BLaER1 (cell line): ENCODE data around the gene CXCL5.
"Not testable (repeated sequence)": the region's sequence is repeated elsewhere in the genome, so short reads cannot be mapped to it uniquely, and the experiment has no call there.

ENCODE experiments used
- H3K27ac ChIP-seq: shearing (Covaris generic); formaldehyde crosslinking; 2 replicates; pipeline ENCODE4 v1.8.1; 2022
- H3K27me3 ChIP-seq: shearing (Covaris generic); formaldehyde crosslinking; 2 replicates; pipeline ENCODE4 v1.8.1; 2022
- H3K36me3 ChIP-seq: shearing (Covaris generic); formaldehyde crosslinking; 2 replicates; pipeline ENCODE4 v1.8.1; 2022
- H3K4me1 ChIP-seq: shearing (Covaris generic); formaldehyde crosslinking; 2 replicates; pipeline ENCODE4 v1.8.1; 2022
- H3K4me2 ChIP-seq: shearing (Covaris generic); formaldehyde crosslinking; 2 replicates; pipeline ENCODE4 v1.8.1; 2022
- H3K4me3 ChIP-seq: shearing (Covaris generic); formaldehyde crosslinking; 2 replicates; pipeline ENCODE4 v1.8.1; 2022
- H3K9ac ChIP-seq: shearing (Covaris generic); formaldehyde crosslinking; 2 replicates; pipeline ENCODE4 v1.8.1; 2022
- H3K9me3 ChIP-seq: shearing (Covaris generic); formaldehyde crosslinking; 2 replicates; pipeline ENCODE4 v1.8.1; 2022
- H4K20me1 ChIP-seq: shearing (Covaris generic); formaldehyde crosslinking; 2 replicates; pipeline ENCODE4 v1.8.1; 2022
- Cebpa-rat ChIP-seq: shearing (Covaris generic); IDR thresholded peaks from 2 replicates; pipeline ENCODE4 v1.8.1; 2022

Gene CXCL5

DNA sequence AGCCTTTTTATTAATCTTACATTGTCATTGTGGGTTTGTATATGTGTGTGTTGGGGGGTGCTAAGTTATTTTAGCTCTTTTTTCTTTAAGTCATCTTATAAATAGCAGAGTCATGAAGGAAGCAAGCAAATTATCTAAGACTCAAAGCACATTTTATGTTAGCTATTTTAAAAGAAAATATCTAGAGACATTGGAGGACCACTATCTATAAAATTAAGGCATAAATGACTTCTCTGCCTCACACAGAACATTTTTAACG is 6.8 kb downstream of the CXCL5 start:
- no peak overlapping the region for H3K27ac ChIP-seq
- H3K4me1 ChIP-seq: no peaks in the 10 kb centered on the region
- TF ChIP-seq Cebpa-rat: no peak
- H3K9me3 ChIP-seq: no peaks in the 10 kb centered on the region
- no peak overlapping the region for H3K4me2 ChIP-seq
- no peak overlapping the region for H3K4me3 ChIP-seq
- H4K20me1 ChIP-seq: no peaks in the 10 kb centered on the region
- no peaks in the 10 kb centered on the region for H3K36me3 ChIP-seq
- no peak overlapping the region for H3K9ac ChIP-seq
- no peaks in the 10 kb centered on the region for H3K27me3 ChIP-seq

DNA sequence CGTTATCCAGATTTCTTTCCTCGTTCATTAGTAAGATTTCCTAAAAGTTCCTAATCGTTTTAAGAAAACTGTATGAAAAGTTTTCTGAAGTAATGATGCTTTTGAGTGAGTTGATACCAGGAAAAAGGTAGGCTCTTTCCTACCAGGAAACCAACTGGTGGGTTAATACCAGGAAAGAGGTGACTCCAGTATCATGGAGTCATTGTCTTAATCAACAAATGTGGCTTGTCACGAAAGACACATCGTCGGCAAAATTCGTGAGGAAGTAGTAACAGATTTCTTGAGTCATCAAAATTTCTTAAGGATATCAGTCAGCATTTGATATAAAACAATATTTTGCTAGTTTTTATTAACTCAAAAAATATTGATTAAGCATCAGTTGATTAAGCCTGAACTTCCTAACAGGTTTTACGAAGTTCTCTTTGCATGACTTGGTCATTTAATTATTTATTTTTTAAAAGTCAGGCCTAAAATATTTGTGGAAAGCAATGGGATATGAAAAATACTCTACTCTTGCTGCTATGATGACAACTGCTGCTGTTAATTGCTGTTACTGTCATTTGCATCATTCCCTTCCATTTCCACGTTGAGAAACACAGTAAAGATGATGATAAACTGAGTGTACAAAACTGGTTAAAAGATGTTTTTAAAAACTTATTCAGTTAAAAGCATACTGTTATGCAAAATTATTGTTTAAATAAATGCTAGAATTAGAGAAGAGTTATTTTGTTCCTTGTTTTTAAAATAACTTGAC is 7.3 kb downstream of the CXCL5 start:
- no peaks in the 10 kb centered on the region for H3K4me1 ChIP-seq
- H3K9ac ChIP-seq: no peak overlapping the region
- no peak overlapping the region for H3K27ac ChIP-seq
- H3K4me2 ChIP-seq: no peak overlapping the region
- no peak overlapping the region for H3K4me3 ChIP-seq
- H4K20me1 ChIP-seq: no peaks in the 10 kb centered on the region
- TF ChIP-seq Cebpa-rat: no peak
- no peaks in the 10 kb centered on the region for H3K27me3 ChIP-seq
- no peaks in the 10 kb centered on the region for H3K36me3 ChIP-seq
- no peaks in the 10 kb centered on the region for H3K9me3 ChIP-seq

DNA sequence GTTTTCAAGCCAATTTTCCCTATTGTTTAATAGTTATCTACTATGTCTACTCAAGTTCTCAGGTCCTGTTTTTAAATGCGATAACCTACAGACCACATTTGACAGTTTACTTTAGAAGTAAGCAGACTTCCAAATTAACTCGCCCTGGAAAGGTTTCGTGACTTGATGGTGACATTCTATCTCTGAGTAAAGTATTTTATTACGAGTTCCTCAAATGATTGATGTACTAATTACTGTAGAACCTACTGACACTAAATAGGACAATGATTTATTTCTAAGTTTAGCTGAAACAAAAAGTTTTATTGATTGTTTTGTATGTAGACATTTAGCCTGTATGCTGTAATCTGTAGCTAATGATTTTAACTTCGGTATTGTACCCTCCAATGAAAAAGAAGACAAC is 8.5 kb downstream of the CXCL5 start:
- no peak overlapping the region for H3K9ac ChIP-seq
- no peaks in the 10 kb centered on the region for H4K20me1 ChIP-seq
- no peaks in the 10 kb centered on the region for H3K27me3 ChIP-seq
- TF ChIP-seq Cebpa-rat: no peak
- no peaks in the 10 kb centered on the region for H3K4me1 ChIP-seq
- H3K4me2 ChIP-seq: no peak overlapping the region
- H3K36me3 ChIP-seq: no peaks in the 10 kb centered on the region
- H3K9me3 ChIP-seq: no peaks in the 10 kb centered on the region
- H3K27ac ChIP-seq: no peak overlapping the region
- H3K4me3 ChIP-seq: no peak overlapping the region

DNA sequence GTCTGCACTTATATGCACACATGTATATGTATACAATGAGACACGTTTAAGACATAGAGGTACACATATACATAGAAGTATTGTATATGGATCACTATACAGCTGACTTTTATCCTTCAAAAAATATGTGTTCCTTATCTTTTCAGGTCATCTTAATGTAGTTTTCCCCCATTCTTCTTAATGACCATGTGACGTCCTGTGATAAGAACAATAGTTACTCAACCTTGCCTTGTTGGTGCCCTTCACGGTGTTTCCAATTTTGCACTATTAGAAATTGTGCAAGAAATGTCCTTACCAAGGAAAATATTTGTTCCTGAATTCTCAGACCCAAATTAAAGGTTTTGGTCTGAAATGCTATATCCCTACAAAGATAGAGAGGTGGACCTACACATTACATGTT is 9.4 kb downstream of the CXCL5 start:
- H3K9me3 ChIP-seq: no peaks in the 10 kb centered on the region
- H3K27ac ChIP-seq: no peak overlapping the region
- H3K36me3 ChIP-seq: no peaks in the 10 kb centered on the region
- no peaks in the 10 kb centered on the region for H3K4me1 ChIP-seq
- no peaks in the 10 kb centered on the region for H4K20me1 ChIP-seq
- no peak overlapping the region for H3K9ac ChIP-seq
- TF ChIP-seq Cebpa-rat: no peak
- no peaks in the 10 kb centered on the region for H3K27me3 ChIP-seq
- no peak overlapping the region for H3K4me3 ChIP-seq
- H3K4me2 ChIP-seq: no peak overlapping the region

DNA sequence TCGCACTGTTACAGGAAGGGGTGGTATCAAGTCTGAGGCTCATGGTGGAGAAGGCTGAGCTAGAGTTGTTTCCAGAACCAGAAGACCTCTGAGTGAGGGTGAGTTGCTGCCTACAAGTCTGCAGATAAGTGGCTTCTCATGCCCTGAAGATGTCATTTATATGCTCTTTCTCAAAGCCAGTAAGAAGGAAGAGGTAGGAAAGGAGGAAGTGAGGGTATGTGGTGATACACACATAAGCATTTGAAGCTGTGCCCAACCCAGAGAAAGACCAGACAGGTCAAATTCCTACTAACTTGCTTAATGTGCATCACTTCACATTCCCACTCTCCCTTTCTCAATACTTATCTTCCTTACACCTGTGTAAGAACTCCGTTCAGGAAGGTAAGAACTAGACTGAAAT is 10.4 kb downstream of the CXCL5 start, which contains the start of gene PPBP:
PPBP (minus strand) TSS at position 130 of the 400 bp plus-strand sequence; CDS start at position 43, 87 bp downstream.
- Histone ChIP-seq H3K9ac (no peak within 1 kb of the TSS), H3K27me3 (no peaks in the 10 kb centered on the region), H3K36me3 (no peaks in the 10 kb centered on the region), H3K27ac (no peak within 1 kb of the TSS), H3K4me3 (no peak within 1 kb of the TSS), H4K20me1 (no peaks in the 10 kb centered on the region), H3K9me3 (no peaks in the 10 kb centered on the region), H3K4me1 (no peaks in the 10 kb centered on the region), H3K4me2 (no peak within 1 kb of the TSS)
- no peak for TF ChIP-seq Cebpa-rat

DNA sequence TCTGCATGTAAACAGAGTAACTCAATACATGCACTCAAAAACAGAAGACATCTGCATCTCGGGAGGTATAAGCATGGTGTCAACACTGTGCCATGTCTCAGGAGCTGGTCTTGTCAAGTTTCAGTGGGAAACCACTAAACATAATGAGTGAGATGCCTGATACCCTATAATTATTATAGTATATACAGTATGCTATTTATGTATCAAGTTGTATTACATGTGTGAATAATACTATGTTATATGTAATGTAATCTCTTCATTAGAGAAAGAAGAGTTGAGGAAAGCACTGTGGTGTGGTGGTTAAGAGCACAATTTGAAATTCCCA is 13.0 kb downstream of the CXCL5 start:
- no peaks in the 10 kb centered on the region for H3K4me1 ChIP-seq
- no peak overlapping the region for H3K9ac ChIP-seq
- H3K4me3 ChIP-seq: no peak overlapping the region
- H3K36me3 ChIP-seq: no peaks in the 10 kb centered on the region
- H3K4me2 ChIP-seq: no peak overlapping the region
- H3K27ac ChIP-seq: no peak overlapping the region
- TF ChIP-seq Cebpa-rat: no peak
- no peaks in the 10 kb centered on the region for H3K9me3 ChIP-seq
- no peaks in the 10 kb centered on the region for H3K27me3 ChIP-seq
- no peaks in the 10 kb centered on the region for H4K20me1 ChIP-seq

DNA sequence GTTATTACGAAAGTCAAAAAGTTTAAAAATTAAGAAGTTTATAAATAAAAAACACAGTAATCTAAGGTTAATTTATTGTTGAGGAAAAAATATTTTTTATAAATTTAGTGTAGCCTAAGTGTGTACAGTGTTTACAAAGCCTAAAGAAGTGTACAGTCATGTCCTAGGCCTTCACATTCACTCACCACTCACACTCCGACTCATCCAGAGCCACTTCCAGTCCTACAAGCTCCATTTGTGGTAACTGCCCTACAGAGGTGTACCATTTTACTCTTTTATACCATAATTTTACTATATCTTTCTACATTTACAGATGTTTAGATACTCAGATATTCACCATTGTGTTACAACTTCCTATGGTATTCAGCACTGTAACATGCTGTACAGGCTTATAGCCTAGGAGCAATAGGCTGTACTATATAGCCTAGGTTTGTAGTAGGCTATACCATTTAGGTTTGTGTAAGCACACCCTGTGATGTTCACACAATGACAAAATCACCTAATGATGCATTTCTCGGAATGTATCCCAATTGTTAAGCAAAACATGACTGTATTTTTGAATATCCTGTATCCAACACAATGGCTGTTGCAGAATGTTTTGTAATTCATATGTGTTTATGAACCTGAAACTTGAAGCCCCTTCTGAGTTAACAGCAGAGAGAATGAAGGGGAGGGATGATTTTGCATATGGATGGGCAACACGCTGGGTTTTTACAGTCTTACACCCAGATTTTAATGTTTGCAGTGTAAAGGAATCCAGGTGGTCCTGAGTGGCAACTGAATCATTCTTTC is 13.5 kb downstream of the CXCL5 start:
- TF ChIP-seq Cebpa-rat: no peak
- H3K4me2 ChIP-seq: no peak overlapping the region
- H4K20me1 ChIP-seq: no peaks in the 10 kb centered on the region
- H3K4me3 ChIP-seq: no peak overlapping the region
- H3K9ac ChIP-seq: no peak overlapping the region
- no peaks in the 10 kb centered on the region for H3K36me3 ChIP-seq
- H3K27me3 ChIP-seq: no peaks in the 10 kb centered on the region
- H3K4me1 ChIP-seq: no peaks in the 10 kb centered on the region
- H3K9me3 ChIP-seq: no peaks in the 10 kb centered on the region
- no peak overlapping the region for H3K27ac ChIP-seq

DNA sequence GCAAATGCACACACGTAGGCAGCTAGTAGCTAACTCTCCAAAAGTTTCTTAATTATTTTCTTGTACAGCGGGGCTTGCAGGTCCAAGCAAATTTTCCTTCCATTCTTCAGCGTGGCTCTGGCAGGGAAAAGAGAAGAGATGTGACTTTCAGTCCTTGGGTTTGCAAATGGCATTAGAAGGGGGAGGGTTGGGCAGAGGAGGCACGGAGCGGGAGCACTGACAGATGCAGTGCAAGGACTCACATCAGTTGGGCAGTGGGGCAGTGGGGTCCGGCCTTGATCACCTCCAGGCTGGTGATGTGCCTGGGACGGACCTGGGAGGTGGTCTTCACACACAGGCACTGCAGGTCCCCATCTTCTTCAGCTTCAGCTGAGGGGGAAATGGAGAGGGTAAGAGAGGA is 17.3 kb downstream of the CXCL5 start:
- H3K4me2 ChIP-seq, H3K27ac ChIP-seq, H3K4me1 ChIP-seq, H3K4me3 ChIP-seq, H3K36me3 ChIP-seq, H3K27me3 ChIP-seq, H3K9me3 ChIP-seq, H3K9ac ChIP-seq, H4K20me1 ChIP-seq: not testable (repeated sequence)

DNA sequence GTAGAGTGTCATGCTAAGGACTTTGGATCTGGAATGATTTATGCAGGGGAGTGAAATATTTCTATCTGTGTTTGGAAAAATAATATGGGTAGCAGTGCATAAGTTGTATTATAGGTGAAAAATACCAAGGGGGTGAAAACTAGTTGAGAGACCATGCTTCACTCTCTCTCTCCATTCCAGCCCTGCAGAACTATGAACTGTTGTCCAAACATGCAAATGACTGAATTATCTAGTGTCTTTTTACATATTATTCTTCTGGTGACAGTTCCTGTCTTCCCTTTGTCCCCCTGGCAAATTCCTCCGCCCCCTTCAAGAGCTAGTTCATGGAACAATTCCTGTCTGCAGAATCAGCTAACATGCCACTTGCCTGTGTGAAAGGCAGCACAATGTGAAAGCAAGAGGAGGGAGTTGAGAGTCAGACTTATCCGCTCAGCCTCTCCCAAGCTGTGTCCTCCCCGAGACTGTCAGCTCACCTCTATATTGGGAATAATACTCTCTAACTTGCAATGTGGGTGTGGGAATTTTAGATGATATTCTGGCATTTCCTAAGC is 19.0 kb downstream of the CXCL5 start:
- no peak for TF ChIP-seq Cebpa-rat
- no peak overlapping the region for H3K4me3 ChIP-seq
- no peaks in the 10 kb centered on the region for H3K9me3 ChIP-seq
- H3K4me2 ChIP-seq: no peak overlapping the region
- H3K36me3 ChIP-seq: no peaks in the 10 kb centered on the region
- no peak overlapping the region for H3K9ac ChIP-seq
- no peaks in the 10 kb centered on the region for H3K4me1 ChIP-seq
- no peaks in the 10 kb centered on the region for H3K27me3 ChIP-seq
- no peak overlapping the region for H3K27ac ChIP-seq
- no peaks in the 10 kb centered on the region for H4K20me1 ChIP-seq

DNA sequence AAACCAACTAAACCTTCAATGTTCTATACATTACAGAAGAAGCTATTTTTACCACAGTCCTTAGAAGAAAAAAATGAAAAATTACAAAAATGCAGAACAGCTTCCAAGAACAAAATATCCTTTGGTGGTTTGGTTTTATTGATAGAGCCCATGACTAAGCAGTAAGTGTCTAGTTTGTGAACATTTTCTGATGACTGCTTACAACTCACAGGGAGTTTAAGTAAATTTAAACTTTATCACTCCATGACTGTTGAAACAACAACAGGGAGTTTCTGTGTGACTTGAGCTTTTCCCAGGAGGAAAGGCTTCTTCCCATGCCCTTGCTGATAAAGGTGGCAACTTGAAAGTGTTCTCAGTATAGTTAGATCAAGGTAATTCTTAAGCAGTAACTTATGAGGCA is 19.6 kb downstream of the CXCL5 start:
- Histone ChIP-seq H4K20me1 (no peaks in the 10 kb centered on the region), H3K4me3 (no peak overlapping the region), H3K36me3 (no peaks in the 10 kb centered on the region), H3K9me3 (no peaks in the 10 kb centered on the region), H3K27me3 (no peaks in the 10 kb centered on the region), H3K9ac (no peak overlapping the region), H3K27ac (no peak overlapping the region), H3K4me1 (no peaks in the 10 kb centered on the region), H3K4me2 (no peak overlapping the region)
- no peak for TF ChIP-seq Cebpa-rat
